GM23338 (cell line): ENCODE results near the gene CLDN17.

ENCODE experiments used
- CREB1 ChIP-seq: fragments of 250-450 bp; sonication (Bioruptor Pico); IDR thresholded peaks from 2 replicates; pipeline ENCODE4 v1.5.0; 2020; ENCODE audit warnings: low read depth, mild to moderate bottlenecking, moderate library complexity
- EZH2 ChIP-seq: fragments of 200-600 bp; sonication (generic); IDR thresholded peaks from one replicate; pipeline ENCODE4 v1.8.0; 2017; ENCODE audit warnings: antibody characterized with exemption, mild to moderate bottlenecking, low read depth; ENCODE audit not compliant: unreplicated experiment
- EZH2phosphoT487 ChIP-seq: fragments of 200-600 bp; sonication (generic); IDR thresholded peaks from one replicate; pipeline ENCODE4 v1.8.1; 2018; ENCODE audit warnings: antibody characterized with exemption; ENCODE audit not compliant: unreplicated experiment
- JUNB ChIP-seq: IDR thresholded peaks from one replicate; pipeline ENCODE4 v1.6.1; 2016; ENCODE audit warnings: antibody characterized with exemption; ENCODE audit not compliant: unreplicated experiment
- NANOG ChIP-seq: IDR thresholded peaks from 2 replicates; pipeline ENCODE4 v1.6.1; 2016; ENCODE audit warnings: antibody characterized with exemption, borderline replicate concordance
- POLR2AphosphoS5 ChIP-seq: IDR thresholded peaks from 2 replicates; pipeline ENCODE4 v1.6.1; 2016; ENCODE audit warnings: antibody characterized with exemption, low read depth
- ZNF331 ChIP-seq: fragments of 250-450 bp; sonication (Bioruptor Pico); IDR thresholded peaks from 2 replicates; pipeline ENCODE4 v1.5.0; 2020; ENCODE audit warnings: low read depth, mild to moderate bottlenecking, moderate library complexity
- TF ChIP-seq, protein P1 (sequence below), 2 experiments: fragments of 200-600 bp in 1 of 2; sonication (generic) in 1 of 2; conservative IDR thresholded peaks; 2 replicates each; pipeline versions ENCODE4 v1.5.1 to v1.6.1; 2016 to 2017; ENCODE audit warnings: antibody characterized with exemption in 2 of 2, low read depth in 2 of 2, mild to moderate bottlenecking in 2 of 2, moderate library complexity in 1 of 2
- TF ChIP-seq, protein P2 (sequence below): IDR thresholded peaks from 2 replicates; pipeline ENCODE4 v1.6.1; 2016; ENCODE audit warnings: antibody characterized with exemption
- TF ChIP-seq, protein P3 (sequence below): IDR thresholded peaks from one replicate; pipeline ENCODE4 v1.6.1; 2018; ENCODE audit warnings: antibody characterized with exemption; ENCODE audit not compliant: unreplicated experiment

DNA sequence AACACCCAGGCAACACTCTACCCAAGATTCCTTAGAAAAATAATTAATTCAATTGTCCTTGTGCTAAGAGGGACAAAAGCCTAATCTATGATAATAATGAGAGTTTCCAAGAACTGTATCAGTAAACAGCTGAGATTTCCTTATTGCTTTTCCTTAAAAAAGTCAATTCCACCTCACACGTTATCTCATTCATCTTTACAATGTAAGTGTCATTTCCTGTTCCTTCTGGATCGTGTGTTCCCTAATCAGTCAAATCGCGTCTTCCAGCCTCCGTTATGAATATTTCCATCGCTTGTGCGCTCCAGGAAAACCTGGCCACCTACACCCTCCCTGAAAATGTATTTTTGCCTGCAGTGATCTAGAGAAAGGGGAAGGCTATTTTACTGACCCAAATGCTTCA lies 23.9 kb upstream of the CLDN17 start:
- TF ChIP-seq, protein P1, sequence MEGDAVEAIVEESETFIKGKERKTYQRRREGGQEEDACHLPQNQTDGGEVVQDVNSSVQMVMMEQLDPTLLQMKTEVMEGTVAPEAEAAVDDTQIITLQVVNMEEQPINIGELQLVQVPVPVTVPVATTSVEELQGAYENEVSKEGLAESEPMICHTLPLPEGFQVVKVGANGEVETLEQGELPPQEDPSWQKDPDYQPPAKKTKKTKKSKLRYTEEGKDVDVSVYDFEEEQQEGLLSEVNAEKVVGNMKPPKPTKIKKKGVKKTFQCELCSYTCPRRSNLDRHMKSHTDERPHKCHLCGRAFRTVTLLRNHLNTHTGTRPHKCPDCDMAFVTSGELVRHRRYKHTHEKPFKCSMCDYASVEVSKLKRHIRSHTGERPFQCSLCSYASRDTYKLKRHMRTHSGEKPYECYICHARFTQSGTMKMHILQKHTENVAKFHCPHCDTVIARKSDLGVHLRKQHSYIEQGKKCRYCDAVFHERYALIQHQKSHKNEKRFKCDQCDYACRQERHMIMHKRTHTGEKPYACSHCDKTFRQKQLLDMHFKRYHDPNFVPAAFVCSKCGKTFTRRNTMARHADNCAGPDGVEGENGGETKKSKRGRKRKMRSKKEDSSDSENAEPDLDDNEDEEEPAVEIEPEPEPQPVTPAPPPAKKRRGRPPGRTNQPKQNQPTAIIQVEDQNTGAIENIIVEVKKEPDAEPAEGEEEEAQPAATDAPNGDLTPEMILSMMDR (conservative IDR thresholded peaks at IDR 0.05; ENCODE audit: low read depth in 2 of 2) = no peak
- TF ChIP-seq, protein P2, sequence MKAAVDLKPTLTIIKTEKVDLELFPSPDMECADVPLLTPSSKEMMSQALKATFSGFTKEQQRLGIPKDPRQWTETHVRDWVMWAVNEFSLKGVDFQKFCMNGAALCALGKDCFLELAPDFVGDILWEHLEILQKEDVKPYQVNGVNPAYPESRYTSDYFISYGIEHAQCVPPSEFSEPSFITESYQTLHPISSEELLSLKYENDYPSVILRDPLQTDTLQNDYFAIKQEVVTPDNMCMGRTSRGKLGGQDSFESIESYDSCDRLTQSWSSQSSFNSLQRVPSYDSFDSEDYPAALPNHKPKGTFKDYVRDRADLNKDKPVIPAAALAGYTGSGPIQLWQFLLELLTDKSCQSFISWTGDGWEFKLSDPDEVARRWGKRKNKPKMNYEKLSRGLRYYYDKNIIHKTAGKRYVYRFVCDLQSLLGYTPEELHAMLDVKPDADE = no peak
- TF ChIP-seq, protein P3, sequence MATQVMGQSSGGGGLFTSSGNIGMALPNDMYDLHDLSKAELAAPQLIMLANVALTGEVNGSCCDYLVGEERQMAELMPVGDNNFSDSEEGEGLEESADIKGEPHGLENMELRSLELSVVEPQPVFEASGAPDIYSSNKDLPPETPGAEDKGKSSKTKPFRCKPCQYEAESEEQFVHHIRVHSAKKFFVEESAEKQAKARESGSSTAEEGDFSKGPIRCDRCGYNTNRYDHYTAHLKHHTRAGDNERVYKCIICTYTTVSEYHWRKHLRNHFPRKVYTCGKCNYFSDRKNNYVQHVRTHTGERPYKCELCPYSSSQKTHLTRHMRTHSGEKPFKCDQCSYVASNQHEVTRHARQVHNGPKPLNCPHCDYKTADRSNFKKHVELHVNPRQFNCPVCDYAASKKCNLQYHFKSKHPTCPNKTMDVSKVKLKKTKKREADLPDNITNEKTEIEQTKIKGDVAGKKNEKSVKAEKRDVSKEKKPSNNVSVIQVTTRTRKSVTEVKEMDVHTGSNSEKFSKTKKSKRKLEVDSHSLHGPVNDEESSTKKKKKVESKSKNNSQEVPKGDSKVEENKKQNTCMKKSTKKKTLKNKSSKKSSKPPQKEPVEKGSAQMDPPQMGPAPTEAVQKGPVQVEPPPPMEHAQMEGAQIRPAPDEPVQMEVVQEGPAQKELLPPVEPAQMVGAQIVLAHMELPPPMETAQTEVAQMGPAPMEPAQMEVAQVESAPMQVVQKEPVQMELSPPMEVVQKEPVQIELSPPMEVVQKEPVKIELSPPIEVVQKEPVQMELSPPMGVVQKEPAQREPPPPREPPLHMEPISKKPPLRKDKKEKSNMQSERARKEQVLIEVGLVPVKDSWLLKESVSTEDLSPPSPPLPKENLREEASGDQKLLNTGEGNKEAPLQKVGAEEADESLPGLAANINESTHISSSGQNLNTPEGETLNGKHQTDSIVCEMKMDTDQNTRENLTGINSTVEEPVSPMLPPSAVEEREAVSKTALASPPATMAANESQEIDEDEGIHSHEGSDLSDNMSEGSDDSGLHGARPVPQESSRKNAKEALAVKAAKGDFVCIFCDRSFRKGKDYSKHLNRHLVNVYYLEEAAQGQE = no peak
- TF ChIP-seq JUNB = no peak
- TF ChIP-seq EZH2 = no peak
- TF ChIP-seq POLR2AphosphoS5 = no peak
- no peak for TF ChIP-seq CREB1
- no peak for TF ChIP-seq EZH2phosphoT487
- no peak for TF ChIP-seq ZNF331 (CRISPR knock-in tag)
- TF ChIP-seq NANOG = no peak
